Measurements from ENCODE around the gene PNPLA1. TPM values are rescaled to one million over a fixed set of nuclear protein-coding genes. Genes with fewer than 3 reads are reported as not detected.

The PNPLA1 gene
- total RNA-seq, 1 experiment from 2014 or later, result not detected

DNA sequence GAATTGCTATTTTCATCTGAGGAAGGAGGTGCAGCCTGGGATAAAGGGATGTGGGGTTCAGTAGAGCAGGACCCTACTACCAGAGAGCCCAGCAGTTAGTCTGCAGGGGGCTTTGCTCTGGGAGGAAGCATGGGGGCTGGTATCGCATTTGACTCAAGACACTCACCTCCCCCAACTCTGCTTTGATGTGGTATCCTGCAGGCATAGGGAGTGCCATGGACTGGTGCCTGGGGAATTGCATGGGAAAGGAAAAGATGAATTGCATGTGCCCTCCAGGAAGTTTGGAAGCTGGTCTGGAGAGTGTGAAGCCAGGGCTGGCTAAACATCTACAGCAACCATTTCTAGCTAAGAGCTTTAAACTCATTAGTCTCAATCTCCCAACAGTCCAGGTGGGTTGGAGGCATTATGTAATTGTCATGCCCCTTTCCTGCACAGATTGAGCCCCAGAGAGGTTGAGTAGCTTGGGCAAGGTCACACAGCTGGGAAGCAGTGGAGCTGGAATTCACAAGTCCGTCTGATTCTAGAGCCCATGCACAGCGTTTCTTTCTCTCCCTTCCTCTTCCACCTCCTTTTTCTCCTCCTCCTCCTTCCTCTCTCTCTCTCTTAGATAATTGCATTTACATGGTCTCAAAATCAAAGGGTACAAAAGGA is 26.2 kb upstream of the PNPLA1 start:
- H3K4me3 Mint-ChIP-seq, result no peak overlapping the region
- no peaks in the 10 kb centered on the region for H3K9me3 Mint-ChIP-seq
- POLR2A ChIA-PET, result no interaction called here
- peaks cover 54% of the 10 kb centered on the region for H3K4me1 Mint-ChIP-seq
- H3K36me3 Mint-ChIP-seq, result no peaks in the 10 kb centered on the region
- DNase-seq (ENCODE audit: low spot score) (no peak), ATAC-seq (no peak)
- TF ChIP-seq ETV6 (CRISPR knock-in tag; IDR thresholded peaks at IDR 0.05) (no peak), ZNF396 (CRISPR knock-in tag; IDR thresholded peaks at IDR 0.05; ENCODE audit: borderline replicate concordance) (no peak), CBFB (CRISPR knock-in tag; IDR thresholded peaks at IDR 0.05; ENCODE audit: low read depth) (no peak), TP53 (CRISPR knock-in tag; IDR thresholded peaks at IDR 0.05) (no peak), GABPB1 (CRISPR knock-in tag; IDR thresholded peaks at IDR 0.05) (no peak), ESRRA (CRISPR knock-in tag; IDR thresholded peaks at IDR 0.05; ENCODE audit: borderline replicate concordance) (no peak), SMAD3 (CRISPR knock-in tag; IDR thresholded peaks at IDR 0.05; ENCODE audit: borderline replicate concordance) (no peak), KAT7 (CRISPR knock-in tag; IDR thresholded peaks at IDR 0.05; ENCODE audit: borderline replicate concordance) (no peak), ZNF423 (CRISPR knock-in tag; IDR thresholded peaks at IDR 0.05) (no peak), MXD4 (CRISPR knock-in tag; IDR thresholded peaks at IDR 0.05; ENCODE audit: borderline replicate concordance) (no peak), PRRX2 (CRISPR knock-in tag; IDR thresholded peaks at IDR 0.05) (no peak), CREM (CRISPR knock-in tag; IDR thresholded peaks at IDR 0.05) (no peak), FOXP1 (CRISPR knock-in tag; IDR thresholded peaks at IDR 0.05; ENCODE audit: borderline replicate concordance) (no peak), RELA (CRISPR knock-in tag; IDR thresholded peaks at IDR 0.05; ENCODE audit: borderline replicate concordance) (no peak)
- TF ChIP-seq, protein P1, sequence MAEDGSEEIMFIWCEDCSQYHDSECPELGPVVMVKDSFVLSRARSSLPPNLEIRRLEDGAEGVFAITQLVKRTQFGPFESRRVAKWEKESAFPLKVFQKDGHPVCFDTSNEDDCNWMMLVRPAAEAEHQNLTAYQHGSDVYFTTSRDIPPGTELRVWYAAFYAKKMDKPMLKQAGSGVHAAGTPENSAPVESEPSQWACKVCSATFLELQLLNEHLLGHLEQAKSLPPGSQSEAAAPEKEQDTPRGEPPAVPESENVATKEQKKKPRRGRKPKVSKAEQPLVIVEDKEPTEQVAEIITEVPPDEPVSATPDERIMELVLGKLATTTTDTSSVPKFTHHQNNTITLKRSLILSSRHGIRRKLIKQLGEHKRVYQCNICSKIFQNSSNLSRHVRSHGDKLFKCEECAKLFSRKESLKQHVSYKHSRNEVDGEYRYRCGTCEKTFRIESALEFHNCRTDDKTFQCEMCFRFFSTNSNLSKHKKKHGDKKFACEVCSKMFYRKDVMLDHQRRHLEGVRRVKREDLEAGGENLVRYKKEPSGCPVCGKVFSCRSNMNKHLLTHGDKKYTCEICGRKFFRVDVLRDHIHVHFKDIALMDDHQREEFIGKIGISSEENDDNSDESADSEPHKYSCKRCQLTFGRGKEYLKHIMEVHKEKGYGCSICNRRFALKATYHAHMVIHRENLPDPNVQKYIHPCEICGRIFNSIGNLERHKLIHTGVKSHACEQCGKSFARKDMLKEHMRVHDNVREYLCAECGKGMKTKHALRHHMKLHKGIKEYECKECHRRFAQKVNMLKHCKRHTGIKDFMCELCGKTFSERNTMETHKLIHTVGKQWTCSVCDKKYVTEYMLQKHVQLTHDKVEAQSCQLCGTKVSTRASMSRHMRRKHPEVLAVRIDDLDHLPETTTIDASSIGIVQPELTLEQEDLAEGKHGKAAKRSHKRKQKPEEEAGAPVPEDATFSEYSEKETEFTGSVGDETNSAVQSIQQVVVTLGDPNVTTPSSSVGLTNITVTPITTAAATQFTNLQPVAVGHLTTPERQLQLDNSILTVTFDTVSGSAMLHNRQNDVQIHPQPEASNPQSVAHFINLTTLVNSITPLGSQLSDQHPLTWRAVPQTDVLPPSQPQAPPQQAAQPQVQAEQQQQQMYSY (CRISPR knock-in tag; IDR thresholded peaks at IDR 0.05), result no peak
- TF ChIP-seq, protein P2, sequence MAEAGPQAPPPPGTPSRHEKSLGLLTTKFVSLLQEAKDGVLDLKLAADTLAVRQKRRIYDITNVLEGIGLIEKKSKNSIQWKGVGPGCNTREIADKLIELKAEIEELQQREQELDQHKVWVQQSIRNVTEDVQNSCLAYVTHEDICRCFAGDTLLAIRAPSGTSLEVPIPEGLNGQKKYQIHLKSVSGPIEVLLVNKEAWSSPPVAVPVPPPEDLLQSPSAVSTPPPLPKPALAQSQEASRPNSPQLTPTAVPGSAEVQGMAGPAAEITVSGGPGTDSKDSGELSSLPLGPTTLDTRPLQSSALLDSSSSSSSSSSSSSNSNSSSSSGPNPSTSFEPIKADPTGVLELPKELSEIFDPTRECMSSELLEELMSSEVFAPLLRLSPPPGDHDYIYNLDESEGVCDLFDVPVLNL (CRISPR knock-in tag; IDR thresholded peaks at IDR 0.05; ENCODE audit: borderline replicate concordance, low read depth), result no peak
- TF ChIP-seq, protein P3, sequence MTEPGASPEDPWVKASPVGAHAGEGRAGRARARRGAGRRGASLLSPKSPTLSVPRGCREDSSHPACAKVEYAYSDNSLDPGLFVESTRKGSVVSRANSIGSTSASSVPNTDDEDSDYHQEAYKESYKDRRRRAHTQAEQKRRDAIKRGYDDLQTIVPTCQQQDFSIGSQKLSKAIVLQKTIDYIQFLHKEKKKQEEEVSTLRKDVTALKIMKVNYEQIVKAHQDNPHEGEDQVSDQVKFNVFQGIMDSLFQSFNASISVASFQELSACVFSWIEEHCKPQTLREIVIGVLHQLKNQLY (CRISPR knock-in tag; IDR thresholded peaks at IDR 0.05), result no peak
- TF ChIP-seq, protein P4, sequence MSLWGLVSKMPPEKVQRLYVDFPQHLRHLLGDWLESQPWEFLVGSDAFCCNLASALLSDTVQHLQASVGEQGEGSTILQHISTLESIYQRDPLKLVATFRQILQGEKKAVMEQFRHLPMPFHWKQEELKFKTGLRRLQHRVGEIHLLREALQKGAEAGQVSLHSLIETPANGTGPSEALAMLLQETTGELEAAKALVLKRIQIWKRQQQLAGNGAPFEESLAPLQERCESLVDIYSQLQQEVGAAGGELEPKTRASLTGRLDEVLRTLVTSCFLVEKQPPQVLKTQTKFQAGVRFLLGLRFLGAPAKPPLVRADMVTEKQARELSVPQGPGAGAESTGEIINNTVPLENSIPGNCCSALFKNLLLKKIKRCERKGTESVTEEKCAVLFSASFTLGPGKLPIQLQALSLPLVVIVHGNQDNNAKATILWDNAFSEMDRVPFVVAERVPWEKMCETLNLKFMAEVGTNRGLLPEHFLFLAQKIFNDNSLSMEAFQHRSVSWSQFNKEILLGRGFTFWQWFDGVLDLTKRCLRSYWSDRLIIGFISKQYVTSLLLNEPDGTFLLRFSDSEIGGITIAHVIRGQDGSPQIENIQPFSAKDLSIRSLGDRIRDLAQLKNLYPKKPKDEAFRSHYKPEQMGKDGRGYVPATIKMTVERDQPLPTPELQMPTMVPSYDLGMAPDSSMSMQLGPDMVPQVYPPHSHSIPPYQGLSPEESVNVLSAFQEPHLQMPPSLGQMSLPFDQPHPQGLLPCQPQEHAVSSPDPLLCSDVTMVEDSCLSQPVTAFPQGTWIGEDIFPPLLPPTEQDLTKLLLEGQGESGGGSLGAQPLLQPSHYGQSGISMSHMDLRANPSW (CRISPR knock-in tag; conservative IDR thresholded peaks at IDR 0.05; ENCODE audit: low read depth), result no peak
- CTCF ChIA-PET, result interaction anchor here (0.7 to 2.5 kb wide), 5 partner anchors 49 to 105 kb away, joined by 3 to 15 read pairs (median 4); no protein-coding TSS in a partner anchor
- H3K27ac Mint-ChIP-seq, result no peak overlapping the region
- no peaks in the 10 kb centered on the region; the same call in 1 of the 2 replicates for H3K27me3 Mint-ChIP-seq (ENCODE audit: low read depth)

Measured in WTC11 (cell line).